BLaER1 (cell line): ENCODE data around the gene ZNF629.

Experiments used
- H3K27ac ChIP-seq: shearing (Covaris generic); formaldehyde crosslinking; 2 replicates; pipeline ENCODE4 v1.8.1; 2022
- H3K27me3 ChIP-seq: shearing (Covaris generic); formaldehyde crosslinking; 2 replicates; pipeline ENCODE4 v1.8.1; 2022
- H3K36me3 ChIP-seq: shearing (Covaris generic); formaldehyde crosslinking; 2 replicates; pipeline ENCODE4 v1.8.1; 2022
- H3K4me1 ChIP-seq: shearing (Covaris generic); formaldehyde crosslinking; 2 replicates; pipeline ENCODE4 v1.8.1; 2022
- H3K4me2 ChIP-seq: shearing (Covaris generic); formaldehyde crosslinking; 2 replicates; pipeline ENCODE4 v1.8.1; 2022
- H3K4me3 ChIP-seq: shearing (Covaris generic); formaldehyde crosslinking; 2 replicates; pipeline ENCODE4 v1.8.1; 2022
- H3K9ac ChIP-seq: shearing (Covaris generic); formaldehyde crosslinking; 2 replicates; pipeline ENCODE4 v1.8.1; 2022
- H3K9me3 ChIP-seq: shearing (Covaris generic); formaldehyde crosslinking; 2 replicates; pipeline ENCODE4 v1.8.1; 2022
- H4K20me1 ChIP-seq: shearing (Covaris generic); formaldehyde crosslinking; 2 replicates; pipeline ENCODE4 v1.8.1; 2022
- Cebpa-rat ChIP-seq: shearing (Covaris generic); IDR thresholded peaks from 2 replicates; pipeline ENCODE4 v1.8.1; 2022

The ZNF629 gene

DNA sequence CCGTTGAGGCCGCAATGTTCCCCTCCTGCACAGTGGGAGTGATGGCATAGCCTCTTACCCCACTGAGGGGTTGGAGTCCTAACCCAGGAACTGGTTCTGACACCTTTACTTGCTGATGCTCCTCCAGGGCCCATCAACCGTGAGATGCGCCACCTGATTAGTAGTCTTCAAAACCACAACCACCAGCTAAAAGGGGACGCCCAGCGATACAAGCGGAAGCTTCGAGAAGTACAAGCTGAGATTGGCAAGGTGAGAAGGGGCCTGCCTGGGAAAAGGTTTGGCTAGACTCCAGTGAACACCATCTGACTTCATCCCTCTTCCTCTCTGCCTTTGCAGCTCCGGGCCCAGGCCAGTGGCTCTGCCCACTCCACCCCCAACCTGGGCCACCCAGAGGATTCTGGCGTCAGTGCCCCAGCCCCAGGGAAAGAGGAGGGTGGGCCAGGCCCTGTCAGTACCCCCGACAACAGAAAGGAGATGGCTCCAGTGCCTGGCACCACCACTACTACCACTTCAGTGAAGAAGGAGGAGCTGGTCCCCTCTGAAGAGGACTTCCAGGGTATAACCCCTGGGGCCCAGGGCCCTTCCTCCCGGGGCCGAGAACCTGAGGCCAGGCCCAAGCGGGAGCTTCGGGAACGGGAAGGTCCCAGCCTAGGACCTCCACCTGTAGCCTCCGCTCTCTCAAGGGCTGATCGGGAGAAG lies 19.1 kb downstream of the ZNF629 start:
- no peaks in the 10 kb centered on the region for H3K9me3 ChIP-seq
- peaks cover 99% of the 10 kb centered on the region for H3K36me3 ChIP-seq
- no peak overlapping the region for H3K4me3 ChIP-seq
- peaks cover 78% of the 10 kb centered on the region for H4K20me1 ChIP-seq
- peaks cover 16% of the 10 kb centered on the region for H3K4me1 ChIP-seq
- H3K9ac ChIP-seq, result no peak overlapping the region; the same call in 1 of the 2 replicates
- H3K27me3 ChIP-seq, result no peaks in the 10 kb centered on the region
- no peak overlapping the region for H3K4me2 ChIP-seq
- H3K27ac ChIP-seq, result no peak overlapping the region
- TF ChIP-seq Cebpa-rat, result no peak

DNA sequence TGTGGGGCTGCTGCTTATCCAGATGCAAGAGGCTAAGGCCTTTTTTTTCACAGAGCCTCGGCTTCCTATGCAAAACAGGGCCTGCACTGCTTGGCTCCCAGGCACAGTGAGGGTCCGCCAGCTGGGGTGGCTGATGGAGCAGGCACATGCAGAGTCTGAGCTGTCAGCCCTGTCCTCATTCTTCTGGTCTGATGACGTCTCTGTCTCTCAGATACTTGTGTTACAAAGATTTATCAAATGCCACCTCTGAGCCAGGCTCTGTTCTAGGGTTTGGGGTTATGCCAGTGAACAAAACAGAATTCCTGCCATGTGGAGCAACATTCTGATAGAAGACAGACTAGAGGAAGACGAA lies 20.1 kb downstream of the ZNF629 start:
- no peak overlapping the region for H3K4me3 ChIP-seq
- H3K36me3 ChIP-seq, result peaks cover 89% of the 10 kb centered on the region
- H3K27me3 ChIP-seq, result no peaks in the 10 kb centered on the region
- no peak for TF ChIP-seq Cebpa-rat
- H3K9me3 ChIP-seq, result no peaks in the 10 kb centered on the region
- no peak overlapping the region for H3K9ac ChIP-seq
- H3K27ac ChIP-seq, result no peak overlapping the region
- no peak overlapping the region for H3K4me2 ChIP-seq
- peaks cover 76% of the 10 kb centered on the region for H4K20me1 ChIP-seq
- H3K4me1 ChIP-seq, result peaks cover 20% of the 10 kb centered on the region

DNA sequence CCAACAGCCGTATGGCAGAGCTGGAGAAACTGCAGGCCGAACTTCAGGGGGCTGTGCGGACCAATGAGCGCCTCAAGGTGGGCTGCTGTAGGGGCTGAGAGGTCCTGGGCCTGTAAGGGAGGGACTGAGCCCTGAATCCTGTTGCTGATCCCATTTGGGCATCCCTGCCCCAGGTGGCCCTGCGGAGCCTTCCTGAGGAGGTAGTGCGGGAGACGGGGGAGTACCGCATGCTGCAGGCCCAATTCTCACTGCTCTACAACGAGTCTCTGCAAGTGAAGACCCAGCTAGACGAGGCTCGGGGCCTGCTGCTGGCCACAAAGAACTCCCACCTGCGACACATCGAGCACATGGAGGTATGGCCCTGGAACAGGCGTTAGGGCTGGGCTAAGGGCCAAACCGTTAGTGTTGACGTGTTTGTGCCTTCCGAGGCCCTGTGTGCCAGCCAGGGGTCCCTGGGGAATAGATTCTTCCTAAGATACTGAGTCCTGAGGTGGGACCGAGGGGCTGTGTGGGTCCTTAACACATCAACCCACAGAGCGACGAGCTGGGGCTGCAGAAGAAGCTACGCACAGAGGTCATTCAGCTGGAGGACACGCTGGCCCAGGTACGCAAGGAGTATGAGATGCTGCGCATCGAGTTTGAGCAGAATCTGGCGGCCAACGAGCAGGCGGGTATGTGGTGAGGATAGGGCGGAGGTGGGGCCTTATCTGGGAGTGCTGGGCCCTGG lies 20.6 kb downstream of the ZNF629 start:
- no peak overlapping the region for H3K9ac ChIP-seq
- H3K4me2 ChIP-seq, result no peak overlapping the region
- no peak overlapping the region for H3K27ac ChIP-seq
- TF ChIP-seq Cebpa-rat, result no peak
- peaks cover 70% of the 10 kb centered on the region for H4K20me1 ChIP-seq
- no peak overlapping the region for H3K4me3 ChIP-seq
- no peaks in the 10 kb centered on the region for H3K27me3 ChIP-seq
- peaks cover 84% of the 10 kb centered on the region for H3K36me3 ChIP-seq
- H3K4me1 ChIP-seq, result peaks cover 20% of the 10 kb centered on the region
- H3K9me3 ChIP-seq, result no peaks in the 10 kb centered on the region

DNA sequence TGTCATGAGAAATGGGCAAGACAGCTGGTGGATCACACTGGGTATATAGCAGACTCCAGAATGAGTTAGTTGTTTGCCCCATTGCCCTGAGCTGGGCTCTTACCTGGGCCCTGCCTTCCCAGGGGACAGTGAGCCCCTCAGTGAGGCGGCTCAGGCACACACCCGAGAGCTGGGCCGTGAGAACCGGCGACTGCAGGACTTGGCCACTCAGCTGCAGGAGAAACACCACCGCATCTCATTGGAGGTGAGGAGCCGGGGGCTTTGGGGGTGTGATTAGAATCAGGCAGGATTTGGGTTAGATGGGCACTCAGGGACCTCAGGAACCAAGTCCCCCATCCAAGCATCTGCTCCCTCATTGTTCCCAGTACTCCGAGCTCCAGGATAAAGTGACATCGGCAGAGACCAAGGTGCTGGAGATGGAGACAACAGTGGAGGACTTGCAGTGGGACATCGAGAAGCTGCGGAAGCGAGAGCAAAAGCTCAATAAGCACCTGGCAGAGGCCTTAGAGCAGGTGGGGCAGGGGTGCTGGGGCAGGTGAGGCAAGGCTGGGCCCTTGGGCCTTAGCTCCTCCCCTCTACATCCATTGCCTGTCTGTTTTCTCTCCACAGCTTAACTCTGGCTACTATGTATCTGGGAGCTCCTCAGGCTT lies 22.1 kb downstream of the ZNF629 start:
- Histone ChIP-seq H3K27me3 (no peaks in the 10 kb centered on the region), H3K9ac (0 out of 2 replicates have a peak overlapping the region, but pooled peaks have one; percentile 86), H3K4me2 (no peak overlapping the region), H3K4me1 (peaks cover 34% of the 10 kb centered on the region), H3K36me3 (peaks cover 71% of the 10 kb centered on the region), H3K9me3 (no peaks in the 10 kb centered on the region), H3K4me3 (no peak overlapping the region), H4K20me1 (peaks cover 70% of the 10 kb centered on the region), H3K27ac (no peak overlapping the region)
- TF ChIP-seq Cebpa-rat, result no peak

DNA sequence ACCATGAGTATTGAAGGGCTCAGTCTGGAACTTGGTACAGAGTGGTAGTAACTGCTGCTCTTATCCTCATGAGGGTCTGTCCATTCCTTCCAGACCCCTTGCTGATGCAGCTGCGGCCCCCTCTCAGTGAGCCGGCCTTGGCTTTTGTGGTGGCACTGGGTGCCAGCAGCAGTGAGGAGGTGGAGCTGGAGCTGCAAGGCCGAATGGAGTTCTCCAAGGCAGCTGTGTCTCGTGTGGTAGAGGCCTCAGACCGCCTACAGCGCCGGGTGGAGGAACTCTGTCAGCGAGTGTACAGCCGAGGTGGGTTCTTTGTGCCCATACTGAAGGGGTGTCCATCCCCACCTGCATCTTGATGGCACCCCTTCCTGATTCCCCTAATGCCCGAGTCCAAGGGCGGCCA lies 22.9 kb downstream of the ZNF629 start:
- Histone ChIP-seq H3K4me1 (peaks cover 42% of the 10 kb centered on the region), H3K36me3 (peaks cover 68% of the 10 kb centered on the region), H3K4me3 (no peak overlapping the region), H3K27ac (no peak overlapping the region), H4K20me1 (peaks cover 65% of the 10 kb centered on the region), H3K9me3 (no peaks in the 10 kb centered on the region), H3K9ac (peak overlapping the region; percentile 86; the same call in 1 of the 2 replicates), H3K27me3 (no peaks in the 10 kb centered on the region), H3K4me2 (peak overlapping the region; percentile 94; the same call in 1 of the 2 replicates)
- no peak for TF ChIP-seq Cebpa-rat

DNA sequence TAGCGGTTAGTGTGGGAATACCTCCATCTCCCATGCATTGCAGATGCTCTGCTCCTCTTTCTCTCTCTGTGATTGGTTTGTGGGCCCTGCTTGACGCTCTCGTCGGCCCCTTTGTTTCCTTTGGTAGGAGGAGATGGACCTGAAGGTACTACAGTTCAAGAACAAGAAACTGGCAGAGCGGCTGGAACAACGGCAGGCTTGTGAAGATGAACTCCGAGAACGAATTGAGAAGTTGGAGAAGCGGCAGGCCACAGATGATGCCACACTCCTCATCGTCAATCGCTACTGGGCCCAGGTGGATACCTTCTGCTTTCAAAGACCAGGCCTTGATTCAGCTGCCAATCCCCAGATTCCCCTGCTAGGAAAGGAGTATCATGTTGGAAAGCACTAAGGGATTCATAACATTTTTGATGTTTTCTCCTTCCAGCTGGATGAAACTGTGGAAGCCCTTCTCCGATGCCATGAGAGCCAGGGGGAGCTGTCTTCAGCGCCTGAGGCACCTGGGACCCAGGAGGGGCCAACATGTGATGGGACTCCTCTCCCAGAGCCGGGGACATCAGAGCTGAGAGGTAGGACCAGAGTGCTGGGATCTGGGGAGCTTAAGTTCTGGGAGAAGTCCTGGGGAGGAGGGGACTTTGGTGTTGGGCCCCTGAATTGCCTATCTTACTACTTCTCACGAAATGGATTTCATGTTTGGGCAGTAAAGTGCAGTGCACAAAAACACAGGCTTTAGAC lies 23.8 kb downstream of the ZNF629 start:
- Histone ChIP-seq H3K27ac (peak overlapping the region; percentile 84), H3K27me3 (no peaks in the 10 kb centered on the region), H3K4me1 (peaks cover 50% of the 10 kb centered on the region), H3K9me3 (no peaks in the 10 kb centered on the region), H3K36me3 (peaks cover 66% of the 10 kb centered on the region), H3K9ac (peak overlapping the region; percentile 86), H3K4me3 (peak overlapping the region; percentile 88), H3K4me2 (peak overlapping the region; percentile 94), H4K20me1 (peaks cover 57% of the 10 kb centered on the region)
- no peak for TF ChIP-seq Cebpa-rat

DNA sequence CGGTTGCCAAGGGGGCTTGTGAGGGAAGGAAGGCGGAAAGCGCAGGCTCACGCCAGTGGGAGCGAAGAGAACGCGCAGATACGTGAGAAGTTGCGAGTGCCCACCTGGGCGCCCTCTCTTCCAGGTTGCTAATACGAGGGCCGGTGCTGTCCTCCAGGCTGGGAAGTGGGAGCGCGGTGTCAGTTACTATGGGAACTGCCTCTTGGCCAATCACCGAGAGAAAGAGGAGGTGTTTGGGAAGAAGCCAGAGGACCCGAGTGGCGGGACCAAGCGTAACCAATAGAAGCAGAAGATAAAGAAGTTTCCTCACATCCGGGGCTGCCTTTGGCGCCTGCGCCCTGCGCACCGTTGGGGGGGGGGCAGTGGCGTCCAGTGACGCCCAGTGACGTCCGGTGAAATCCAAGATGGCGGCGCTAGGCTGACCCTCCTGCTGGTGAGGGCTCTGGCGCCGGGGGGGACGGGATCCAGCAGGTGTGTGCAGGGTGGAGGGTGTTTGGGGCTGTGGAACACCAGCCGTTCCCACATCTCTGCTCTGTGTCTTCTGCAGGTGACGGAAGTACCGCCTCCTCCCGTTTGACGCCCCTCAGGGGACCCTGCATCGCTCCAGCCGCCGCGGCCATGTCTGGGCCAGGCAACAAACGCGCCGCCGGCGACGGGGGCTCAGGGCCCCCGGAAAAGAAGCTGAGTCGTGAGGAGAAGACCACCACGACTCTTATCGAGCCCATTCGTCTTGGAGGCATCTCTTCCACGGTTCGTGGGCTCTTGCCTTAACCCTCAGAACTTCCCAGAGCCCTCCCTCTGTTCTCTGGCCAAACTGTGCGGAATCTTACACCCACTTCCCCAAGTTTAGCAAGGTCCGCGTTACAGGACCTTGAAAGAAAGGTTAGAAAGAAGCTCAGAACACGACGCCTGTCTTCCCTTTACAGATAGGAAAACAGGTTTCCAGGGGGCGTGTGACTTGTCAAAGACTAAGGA lies 24.8 kb downstream of the ZNF629 start, which contains the start of the genes CFAP119 and RNF40:
TSS of gene CFAP119 (minus strand) at position 135 of the 975 bp plus-strand sequence. CDS start 314 bp downstream, outside the sequence.
TSS of gene RNF40 (plus strand) at position 395 of the 975 bp plus-strand sequence. CDS start at position 619, 224 bp downstream.
- Histone ChIP-seq H3K4me2 (peak within 1 kb of the TSS; percentile 94), H3K4me1 (peaks cover 50% of the 10 kb centered on the region), H3K9me3 (no peaks in the 10 kb centered on the region), H4K20me1 (peaks cover 49% of the 10 kb centered on the region), H3K4me3 (peak within 1 kb of the TSS; percentile 88), H3K9ac (peak within 1 kb of the TSS; percentile 86), H3K27me3 (no peaks in the 10 kb centered on the region), H3K36me3 (peaks cover 66% of the 10 kb centered on the region), H3K27ac (peak within 1 kb of the TSS; percentile 84)
- TF ChIP-seq Cebpa-rat, result peak; percentile 78

DNA sequence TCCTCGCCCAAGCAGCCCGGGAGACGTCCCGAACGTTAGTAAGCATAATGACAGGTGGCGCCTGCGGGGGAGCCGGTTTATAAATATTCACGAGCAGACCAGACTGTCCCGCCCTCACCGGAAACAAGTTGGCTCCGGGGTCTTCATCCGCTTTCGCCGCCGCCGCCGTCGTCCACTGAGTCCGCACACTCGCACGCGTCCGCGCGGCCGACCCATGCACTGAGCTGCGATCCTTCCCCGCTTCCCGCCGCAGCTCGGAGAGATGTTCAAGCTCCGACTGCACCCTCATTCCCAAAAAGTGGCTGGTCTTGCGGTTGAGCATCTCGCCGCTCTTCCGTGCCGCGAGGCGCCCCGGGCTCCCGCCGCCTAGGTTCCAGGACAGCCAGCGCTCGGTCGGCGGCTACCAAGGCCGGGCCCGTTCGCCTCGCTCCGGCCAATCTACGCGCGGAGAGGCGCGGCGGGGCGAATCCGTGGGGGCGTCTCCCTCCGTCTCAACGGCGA lies 25.5 kb downstream of the ZNF629 start:
- Histone ChIP-seq H4K20me1 (peaks cover 41% of the 10 kb centered on the region), H3K9ac (peak overlapping the region; percentile 86), H3K27ac (peak overlapping the region; percentile 46; the same call in 1 of the 2 replicates), H3K4me1 (peaks cover 50% of the 10 kb centered on the region), H3K27me3 (no peaks in the 10 kb centered on the region), H3K4me3 (peak overlapping the region; percentile 88), H3K4me2 (peak overlapping the region; percentile 94), H3K36me3 (peaks cover 66% of the 10 kb centered on the region), H3K9me3 (no peaks in the 10 kb centered on the region)
- no peak for TF ChIP-seq Cebpa-rat
